HG03108 (cell line): Measurements from ENCODE around the gene ZSCAN5A.
"Not testable (repeated sequence)": the region's sequence is repeated elsewhere in the genome, so short reads cannot be mapped to it uniquely, and the experiment has no call there.

Experiments used
- ATAC-seq: cut with Tn5 transposase; IDR thresholded peaks from one replicate; pipeline ENCODE4 v1.9.1; 2021; ENCODE audit warnings: moderate library complexity; ENCODE audit not compliant: unreplicated experiment

ZSCAN5A gene, protein sequence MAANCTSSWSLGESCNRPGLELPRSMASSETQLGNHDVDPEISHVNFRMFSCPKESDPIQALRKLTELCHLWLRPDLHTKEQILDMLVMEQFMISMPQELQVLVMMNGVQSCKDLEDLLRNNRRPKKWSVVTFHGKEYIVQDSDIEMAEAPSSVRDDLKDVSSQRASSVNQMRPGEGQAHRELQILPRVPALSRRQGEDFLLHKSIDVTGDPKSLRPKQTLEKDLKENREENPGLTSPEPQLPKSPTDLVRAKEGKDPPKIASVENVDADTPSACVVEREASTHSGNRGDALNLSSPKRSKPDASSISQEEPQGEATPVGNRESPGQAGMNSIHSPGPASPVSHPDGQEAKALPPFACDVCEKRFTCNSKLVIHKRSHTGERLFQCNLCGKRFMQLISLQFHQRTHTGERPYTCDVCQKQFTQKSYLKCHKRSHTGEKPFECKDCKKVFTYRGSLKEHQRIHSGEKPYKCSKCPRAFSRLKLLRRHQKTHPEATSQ

DNA sequence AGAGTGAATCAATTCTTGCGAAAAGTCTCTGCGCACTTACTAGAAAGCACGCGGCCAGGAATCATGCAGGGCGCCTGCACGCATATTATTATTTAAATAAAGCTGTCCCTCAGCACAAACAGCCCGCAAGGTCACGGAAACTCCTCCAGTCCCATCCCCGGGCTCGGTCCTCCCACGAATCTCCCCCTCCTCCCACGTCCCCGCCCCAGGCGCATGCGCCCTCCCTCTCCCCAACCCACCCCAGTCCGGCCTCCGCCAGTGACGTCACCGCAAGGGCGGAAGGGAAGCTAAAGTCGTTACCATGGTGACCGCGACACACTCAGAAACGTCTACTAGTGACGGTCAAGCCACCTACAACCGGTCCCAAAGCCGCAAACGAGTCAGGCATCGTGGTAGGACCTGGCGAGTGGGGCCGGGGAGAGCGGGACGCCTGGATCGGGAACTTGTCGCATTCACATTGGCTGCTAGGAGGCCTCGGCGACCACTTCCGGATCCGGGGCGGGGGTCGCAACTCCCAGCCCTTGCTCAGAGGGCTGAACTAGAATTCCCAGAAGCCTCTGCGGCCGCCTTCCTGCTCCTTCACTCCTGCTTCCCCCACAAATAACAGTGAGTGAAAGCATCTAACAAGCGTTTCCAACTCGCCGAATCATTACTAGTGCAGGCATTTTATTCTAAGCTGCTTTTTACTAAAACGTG is at the start of gene ZSCAN5A:
Gene ZSCAN5A (minus strand): TSS at position 459 of the 696 bp plus-strand sequence. CDS start 89,793 bp downstream, outside the sequence.
- ATAC-seq = peak; percentile 66

DNA sequence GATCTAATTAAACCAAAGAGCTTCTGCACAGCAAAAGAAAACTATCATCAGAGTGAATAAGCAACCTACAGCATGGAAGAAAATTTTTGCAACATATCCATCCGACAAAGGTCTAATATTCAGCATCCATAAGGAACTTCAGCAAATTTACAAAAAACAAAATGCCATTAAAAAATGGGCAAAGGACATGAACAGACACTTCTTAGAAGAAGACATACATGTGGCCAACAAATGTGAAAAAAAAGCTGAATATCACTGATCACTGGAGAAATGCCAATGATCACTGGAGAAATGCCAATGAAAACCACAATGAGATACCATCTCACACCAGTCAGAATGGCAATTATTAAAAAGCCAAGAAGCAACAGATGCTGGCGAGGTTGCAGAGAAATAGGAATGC is 46.2 kb upstream of the ZSCAN5A start:
- ATAC-seq = no peak

DNA sequence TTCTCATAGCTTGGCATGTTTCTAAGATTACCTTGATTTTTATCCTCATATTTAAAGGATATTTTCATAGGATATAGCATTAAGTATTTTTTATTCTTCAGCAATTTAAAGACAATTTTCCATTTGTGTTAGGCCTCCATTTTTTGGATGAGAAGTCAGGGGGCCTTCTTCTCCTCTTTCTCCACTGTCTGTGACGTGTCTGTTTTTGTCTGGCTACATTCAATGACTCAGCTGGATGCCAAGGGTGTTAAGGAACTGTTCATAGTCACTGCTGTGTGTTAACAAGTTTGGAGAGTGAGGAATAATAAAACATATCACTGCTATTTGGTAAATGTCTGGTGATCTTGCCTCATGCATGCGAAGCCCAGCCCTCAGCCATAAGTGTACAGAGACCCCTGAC is 42.3 kb upstream of the ZSCAN5A start:
- no peak for ATAC-seq

DNA sequence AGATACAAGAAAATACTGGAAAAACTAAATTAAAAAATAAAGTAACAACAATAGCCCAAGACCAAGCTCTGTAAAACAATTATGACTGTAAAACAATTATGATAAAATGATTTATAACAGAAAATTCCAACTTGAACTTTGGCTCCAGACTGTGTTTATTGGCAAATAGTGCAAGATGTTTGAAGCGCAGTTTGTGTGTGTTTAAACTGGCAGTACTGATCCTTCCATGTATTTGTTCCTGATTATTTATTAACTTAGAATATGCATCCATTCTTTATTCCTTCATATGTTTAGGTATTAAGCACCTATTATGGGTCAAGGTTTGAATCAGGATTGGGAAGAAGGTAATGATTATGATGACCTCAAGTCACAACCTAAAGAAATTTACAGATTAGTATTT is 40.9 kb upstream of the ZSCAN5A start:
- no peak for ATAC-seq

DNA sequence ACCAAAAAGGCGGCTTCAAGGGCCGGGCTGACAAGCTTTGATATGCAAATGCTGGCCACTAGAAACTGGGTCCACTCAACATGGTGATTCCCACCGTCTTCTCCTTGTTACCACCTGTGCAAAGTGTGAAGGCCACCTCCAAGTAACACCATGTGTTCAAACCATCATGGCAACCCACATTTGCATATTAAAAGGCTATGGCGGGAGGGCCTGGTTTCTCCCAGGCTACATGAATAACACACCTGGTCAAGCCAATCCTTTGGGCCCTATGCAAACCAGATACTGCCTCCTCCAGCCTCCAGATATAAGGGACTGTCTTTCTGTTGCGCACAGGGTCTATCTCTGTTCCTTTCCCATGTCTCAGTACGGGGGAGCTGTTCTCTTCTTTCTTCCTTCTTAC is 36.6 kb upstream of the ZSCAN5A start:
- no peak for ATAC-seq

DNA sequence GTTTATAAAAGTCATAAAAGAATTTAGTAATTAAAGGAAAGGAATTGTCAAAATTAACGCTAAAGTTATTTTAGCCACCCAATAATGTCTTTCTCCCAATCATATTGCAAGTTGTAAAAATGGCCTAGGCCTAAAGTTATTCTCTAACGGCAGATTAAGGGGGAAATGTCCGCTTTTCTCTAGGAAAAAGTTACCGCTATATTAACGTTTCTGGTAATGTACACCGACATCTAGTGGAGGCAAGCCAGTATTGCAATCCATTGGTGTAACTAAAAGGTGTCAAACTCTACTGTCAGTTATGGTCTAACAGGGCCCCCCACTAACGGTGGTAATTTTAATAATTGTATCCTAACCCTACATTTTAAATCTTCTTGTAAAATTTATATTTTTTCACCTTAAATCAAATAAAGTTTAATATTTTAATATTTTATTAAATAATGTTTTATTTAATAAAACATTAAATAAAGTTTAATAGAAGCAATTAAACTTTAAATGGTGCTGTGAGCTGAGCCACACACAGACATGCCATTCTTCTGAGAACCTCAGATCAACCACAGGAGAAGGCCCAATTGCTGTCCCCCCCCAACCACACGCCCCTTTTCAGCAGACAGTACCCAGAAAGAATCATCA is 35.9 kb upstream of the ZSCAN5A start:
- no peak for ATAC-seq

DNA sequence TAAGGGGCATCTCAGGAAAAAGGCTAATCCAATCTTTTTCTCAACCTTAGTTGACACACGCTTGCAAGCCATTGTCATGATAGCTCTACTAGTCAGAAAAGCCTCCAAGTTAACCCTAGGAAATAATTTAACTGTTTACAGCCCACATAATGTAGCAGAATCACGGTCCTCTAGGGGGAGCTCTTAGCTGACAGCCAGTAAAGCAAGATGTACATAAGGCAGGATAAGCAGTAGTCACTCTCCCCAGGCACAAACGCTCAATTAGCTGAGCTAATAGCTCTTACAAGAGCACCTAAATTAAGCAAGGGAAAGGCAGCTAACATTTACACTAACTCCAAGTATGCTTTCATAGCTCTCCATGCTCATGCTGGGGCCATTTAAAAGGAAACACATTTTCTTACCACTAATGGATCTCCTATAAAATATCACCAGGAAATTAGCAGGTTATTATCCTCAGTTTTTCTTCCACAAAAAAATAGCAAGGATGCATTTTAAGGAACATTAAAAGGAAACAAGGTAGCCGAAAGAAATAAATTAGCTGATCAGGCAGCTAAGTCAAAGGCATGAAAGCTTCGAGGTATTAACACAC is 33.7 kb upstream of the ZSCAN5A start:
- ATAC-seq = no peak

DNA sequence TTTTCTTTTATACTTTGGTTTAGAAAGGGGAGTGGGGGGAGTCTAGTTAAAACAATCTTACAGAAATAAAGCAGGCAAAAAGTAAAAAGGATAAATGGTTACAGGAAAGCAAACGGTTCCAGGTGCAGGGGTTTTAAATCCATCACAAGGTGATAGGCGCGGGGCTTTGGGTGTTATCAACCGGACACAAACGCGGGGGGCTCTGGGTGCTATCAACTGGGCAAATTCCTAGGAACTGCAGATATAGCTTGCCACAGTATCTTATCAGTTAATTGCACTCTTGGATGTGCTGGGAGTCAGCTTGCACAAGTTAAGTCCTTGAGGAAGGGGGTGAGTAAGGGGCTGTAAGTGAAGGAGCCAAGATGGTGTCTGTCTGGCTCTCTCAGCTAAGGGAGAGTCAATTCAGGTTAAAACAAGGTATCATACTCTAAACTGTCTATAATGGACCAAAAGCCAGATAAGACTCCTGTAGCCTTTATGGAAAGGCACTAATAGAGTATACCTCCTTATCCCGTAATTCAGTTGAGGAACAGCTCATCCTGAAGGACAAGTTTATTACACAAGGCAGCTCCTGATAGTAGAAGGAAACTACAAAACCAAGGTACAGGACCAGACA is 32.6 kb upstream of the ZSCAN5A start:
- ATAC-seq = no peak

DNA sequence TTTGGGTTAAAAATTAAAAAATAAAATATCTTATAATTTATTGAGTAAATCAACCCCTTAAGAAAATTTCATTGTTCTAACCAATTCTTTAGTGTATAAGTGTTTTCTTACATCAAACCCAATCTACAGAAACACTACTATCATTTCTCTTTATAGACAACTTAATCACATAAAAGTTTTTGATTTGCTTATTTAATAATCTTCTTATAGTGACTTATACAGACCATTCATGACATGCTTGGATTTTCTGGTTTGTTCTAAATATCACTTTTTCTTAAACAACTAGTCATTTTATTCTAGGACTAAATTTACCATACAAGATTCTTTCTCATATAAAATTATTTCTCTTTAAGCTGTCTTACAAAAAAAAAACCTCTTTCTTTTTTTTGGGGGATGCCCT is 27.3 kb upstream of the ZSCAN5A start:
- ATAC-seq = no peak

DNA sequence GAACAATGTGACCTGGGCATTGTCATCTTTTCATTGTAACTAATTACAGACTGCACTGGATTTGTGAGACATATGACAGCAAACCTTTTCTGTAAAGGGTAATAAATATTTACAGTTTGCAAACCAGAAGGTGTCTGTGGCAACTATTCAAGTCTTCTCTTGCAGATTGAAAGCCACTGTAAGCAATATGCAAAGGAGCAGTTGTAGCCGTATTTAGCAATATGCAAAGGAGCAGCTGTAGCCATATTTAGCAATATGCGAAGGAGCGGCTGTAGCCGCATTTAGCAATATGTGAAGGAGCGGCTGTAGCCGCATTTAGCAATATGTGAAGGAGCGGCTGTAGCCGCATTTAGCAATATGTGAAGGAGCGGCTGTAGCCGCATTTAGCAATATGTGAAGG is 24.4 kb upstream of the ZSCAN5A start:
- ATAC-seq = not testable (repeated sequence)

DNA sequence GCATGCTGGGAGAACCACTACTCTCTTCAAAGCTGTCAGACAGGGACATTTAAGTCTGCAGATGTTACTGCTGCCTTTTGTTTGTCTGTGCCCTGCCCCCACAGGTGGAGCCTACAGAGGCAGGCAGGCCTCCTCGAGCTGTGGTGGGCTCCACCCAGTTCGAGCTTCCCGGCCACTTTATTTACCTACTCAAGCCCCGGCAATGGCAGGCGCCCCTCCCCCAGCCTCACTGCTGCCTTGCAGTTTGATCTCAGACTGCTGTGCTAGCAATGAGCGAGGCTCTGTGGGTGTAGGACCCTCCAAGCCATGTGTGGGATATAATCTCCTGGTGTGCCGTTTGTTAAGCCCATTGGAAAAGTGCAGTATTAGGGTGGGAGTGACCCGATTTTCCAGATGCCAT is 22.4 kb upstream of the ZSCAN5A start:
- ATAC-seq = not testable (repeated sequence)

DNA sequence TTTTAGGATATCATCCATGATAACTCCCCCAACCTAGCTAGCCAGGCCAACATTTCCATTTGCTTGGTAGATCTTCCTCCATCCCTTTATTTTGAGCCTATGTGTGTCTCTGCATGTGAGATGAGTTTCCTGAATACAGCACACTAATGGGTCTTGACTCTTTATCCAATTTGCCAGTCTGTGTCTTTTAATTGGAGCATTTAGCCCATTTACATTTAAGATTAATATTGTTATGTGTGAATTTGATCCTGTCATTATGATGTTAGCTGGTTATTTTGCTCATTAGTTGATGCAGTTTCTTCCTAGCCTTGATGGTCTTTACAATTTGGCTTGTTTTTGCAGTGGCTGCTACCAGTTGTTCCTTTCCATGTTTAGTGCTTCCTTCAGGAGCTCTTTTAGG is 20.7 kb upstream of the ZSCAN5A start:
- ATAC-seq = not testable (repeated sequence)

DNA sequence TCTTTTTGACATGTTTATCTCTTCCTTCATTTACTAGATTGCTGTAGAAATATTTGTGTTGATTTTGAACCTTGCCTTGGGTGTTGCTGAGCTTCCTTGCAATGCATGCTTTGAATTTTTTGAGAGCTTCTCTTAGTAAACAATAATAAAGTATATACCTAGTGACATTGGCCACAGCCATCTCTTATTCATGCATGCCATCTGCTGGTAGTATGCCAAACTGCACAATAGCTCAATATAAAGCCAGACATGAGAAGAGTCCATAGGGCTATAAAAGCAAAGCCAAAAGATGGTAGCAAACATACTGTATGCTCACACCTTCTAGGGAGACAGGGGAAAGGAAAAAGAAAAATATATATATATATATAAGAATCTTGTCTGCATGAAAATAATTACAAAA is 18.9 kb upstream of the ZSCAN5A start:
- no peak for ATAC-seq

DNA sequence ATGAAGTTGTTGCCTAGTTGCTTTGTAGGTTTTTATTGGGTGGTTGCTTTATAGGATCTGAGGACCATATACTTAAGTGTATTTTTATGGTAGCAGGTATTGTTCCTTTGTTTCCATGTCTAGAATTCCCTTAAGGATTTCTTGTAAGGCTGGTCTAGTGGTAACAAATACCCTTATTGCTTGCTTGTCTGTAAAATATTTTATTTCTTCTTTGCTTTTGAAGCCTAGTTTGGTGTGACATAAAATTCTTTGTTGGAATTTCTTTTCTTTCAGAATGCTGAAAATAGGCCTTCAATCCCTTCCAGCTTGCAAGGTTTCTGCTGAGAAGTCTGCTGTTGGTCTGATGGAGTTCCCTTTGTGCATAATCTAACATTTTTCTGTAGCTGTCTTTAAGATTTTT is 18.1 kb upstream of the ZSCAN5A start:
- ATAC-seq = no peak

DNA sequence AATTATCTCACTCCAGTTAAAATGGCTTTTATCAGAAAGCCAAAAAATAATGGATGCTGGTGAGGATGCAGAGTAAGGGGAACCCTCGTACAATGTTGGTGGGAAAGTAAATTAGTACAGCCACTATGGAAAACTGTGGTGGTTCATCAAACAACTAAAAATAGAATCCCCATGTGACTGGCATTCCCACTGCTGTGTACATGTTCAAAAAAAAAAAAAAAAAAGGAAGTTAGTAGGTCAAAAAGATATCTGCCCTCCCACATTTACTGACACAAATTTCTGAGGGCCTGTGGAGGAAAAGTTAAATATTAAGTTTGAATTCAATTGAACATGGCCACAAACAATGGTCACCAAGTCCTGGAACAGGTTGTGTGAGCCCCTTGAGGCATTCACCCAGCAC is 9.8 kb upstream of the ZSCAN5A start:
- no peak for ATAC-seq

DNA sequence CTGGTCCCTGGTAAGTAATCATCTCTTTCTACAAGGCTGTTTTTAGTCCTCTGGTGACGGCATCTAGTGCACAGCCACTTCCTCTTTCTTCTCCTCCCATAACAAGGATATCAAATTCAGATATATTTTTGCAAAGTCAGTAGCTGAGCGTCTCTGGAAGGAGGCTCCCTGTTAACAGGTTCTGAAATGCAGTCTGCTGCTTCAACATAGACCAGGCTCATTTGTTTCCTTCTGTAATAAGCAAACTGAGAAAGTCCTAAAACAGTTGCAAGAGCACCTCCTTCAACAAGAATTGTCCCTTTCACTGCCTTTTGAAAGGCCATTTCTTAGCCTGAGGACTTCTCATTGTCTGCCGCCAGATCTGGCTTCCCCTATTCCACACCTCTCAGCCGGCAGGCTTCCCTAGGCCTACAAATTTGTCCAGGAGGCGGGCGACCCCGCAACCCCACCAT is 7.4 kb upstream of the ZSCAN5A start:
- no peak for ATAC-seq

DNA sequence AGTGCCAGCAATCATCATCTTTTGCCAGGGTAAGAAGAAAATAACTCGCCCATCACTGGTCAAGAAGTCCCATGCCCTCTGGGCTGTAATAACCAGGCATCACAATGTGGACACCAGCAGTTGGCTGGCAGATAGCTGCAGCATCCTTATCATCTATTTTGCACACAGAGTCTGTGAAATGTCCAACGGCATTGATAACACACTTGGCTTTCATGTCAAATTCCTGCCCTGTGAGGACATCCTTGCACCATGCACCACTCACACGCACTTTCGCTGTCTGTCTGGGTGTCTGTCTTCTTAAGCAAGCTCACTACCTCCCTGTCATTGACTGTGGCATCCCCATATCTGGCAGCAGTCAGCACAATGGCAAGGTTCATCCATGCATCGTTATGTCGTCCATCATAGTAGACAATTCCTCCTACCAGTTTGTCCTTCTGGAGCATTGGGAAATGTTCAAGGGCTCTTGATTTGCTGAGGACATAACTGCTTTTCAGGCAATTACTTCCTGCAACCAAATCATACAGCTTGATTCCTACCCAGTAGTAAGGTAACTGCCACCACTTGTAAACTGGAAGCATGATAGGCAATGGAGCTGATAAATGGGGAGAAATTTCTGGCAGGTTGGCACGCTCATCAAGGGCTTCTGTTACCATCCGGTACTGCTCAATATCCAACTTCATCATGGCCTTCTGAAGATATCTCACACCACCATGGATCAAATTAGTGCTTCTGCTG is 6.8 kb upstream of the ZSCAN5A start:
- ATAC-seq = no peak

DNA sequence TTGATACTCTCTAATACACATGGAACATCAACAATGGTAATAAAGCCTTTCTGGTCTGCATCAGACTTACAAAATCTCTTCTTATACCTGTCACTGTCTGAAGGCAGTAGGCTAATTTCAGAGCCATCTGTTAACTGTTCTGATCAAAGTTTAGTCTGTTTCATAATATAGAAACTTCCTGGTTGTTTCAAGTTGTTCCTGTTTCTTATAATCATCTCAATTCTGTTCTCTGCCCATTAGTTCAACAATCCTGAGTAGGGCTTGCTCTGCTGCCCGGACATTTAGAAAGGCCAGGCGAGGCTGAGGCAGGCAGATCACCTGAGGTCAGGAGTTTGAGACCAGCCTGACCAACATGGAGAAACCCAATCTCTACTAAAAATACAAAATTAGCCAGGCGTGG is 5.4 kb upstream of the ZSCAN5A start:
- ATAC-seq = no peak

DNA sequence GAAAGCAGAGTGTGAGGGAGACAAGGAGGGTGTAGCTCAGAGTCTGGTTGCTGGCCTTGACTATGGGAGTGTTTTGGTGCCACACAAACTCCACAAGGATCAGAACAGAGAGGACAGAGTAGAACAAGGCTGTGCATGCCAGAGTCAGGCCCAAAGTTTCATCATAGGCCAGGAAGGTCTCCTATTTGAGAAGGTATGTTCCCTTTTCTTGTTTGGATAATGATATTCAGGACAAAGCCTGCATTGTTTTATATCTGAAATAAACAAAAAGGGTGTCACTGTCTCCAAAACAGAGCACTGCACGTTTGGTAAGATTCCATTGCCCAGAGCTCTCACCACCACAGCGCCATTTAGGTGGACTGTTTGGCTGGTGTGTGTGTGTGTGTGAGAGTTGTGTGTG is 3.1 kb upstream of the ZSCAN5A start:
- no peak for ATAC-seq

DNA sequence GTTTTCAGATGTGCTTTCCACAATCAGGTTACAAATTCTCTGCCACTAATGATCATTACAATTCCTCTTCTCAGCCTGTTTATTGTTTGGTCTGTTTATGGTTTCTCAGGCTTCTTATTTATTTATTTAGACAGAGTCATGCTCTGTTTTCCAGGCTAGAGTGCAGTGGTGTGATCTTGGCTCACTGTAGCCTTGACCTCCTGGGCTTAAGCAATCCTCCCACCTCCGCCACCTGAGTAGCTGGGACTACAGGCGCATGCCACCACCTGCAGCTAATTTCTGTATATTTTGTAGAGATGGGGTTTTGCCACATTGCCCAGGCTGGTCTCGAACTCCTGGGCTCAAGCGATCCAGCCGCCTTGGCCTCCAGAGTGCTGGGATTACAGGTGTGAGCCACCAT is 2.1 kb upstream of the ZSCAN5A start:
- ATAC-seq = no peak
